PFSK-1 (cell line): ENCODE measurements around the gene DCXR.

Experiments
- FOXP2 ChIP-seq: optimal IDR thresholded peaks from 2 replicates; pipeline ENCODE3; 2011; ENCODE audit warnings: borderline replicate concordance, control low read depth, inconsistent platforms; ENCODE audit not compliant: insufficient read depth; ENCODE audit errors: extremely low read length, extremely low read depth
- POLR2AphosphoS5 ChIP-seq: IDR thresholded peaks from 2 replicates; pipeline ENCODE4 v1.6.1; 2012; ENCODE audit warnings: low read depth, mild to moderate bottlenecking, control low read depth, low read length, moderate library complexity
- REST ChIP-seq, 2 experiments: IDR thresholded peaks; 2 replicates each; pipeline versions ENCODE4 v1.6.1 to v1.8.0; 2011 to 2012; ENCODE audit warnings: low read depth in 2 of 2, low read length in 2 of 2, control low read depth in 1 of 2, inconsistent platforms in 1 of 2, mild to moderate bottlenecking in 1 of 2, moderate library complexity in 1 of 2; ENCODE audit not compliant: insufficient read depth in 1 of 2
- SIN3A ChIP-seq: IDR thresholded peaks from 2 replicates; pipeline ENCODE4 v1.6.1; 2012; ENCODE audit warnings: mild to moderate bottlenecking, low read length, moderate library complexity, borderline replicate concordance; ENCODE audit not compliant: insufficient read depth
- TAF1 ChIP-seq: IDR thresholded peaks from 2 replicates; pipeline ENCODE4 v1.6.1; 2012; ENCODE audit warnings: low read length, control low read depth, borderline replicate concordance; ENCODE audit not compliant: insufficient read depth

Gene DCXR

GRCh38 chr17:82012640-82013295 lies 24.7 kb downstream of the DCXR start:
- no peak for TF ChIP-seq TAF1
- no peak for TF ChIP-seq POLR2AphosphoS5

- TF ChIP-seq FOXP2 (no peak), TAF1 (no peak), POLR2AphosphoS5 (no peak), REST (IDR thresholded peaks at IDR 0.05; ENCODE audit: insufficient read depth in 1 of 2, low read depth in 2 of 2, low read length in 2 of 2) (no peak), SIN3A (no peak)
These were observed 25.2 kb downstream of the DCXR start for GRCh38 chr17:82012261-82012639.

DNA sequence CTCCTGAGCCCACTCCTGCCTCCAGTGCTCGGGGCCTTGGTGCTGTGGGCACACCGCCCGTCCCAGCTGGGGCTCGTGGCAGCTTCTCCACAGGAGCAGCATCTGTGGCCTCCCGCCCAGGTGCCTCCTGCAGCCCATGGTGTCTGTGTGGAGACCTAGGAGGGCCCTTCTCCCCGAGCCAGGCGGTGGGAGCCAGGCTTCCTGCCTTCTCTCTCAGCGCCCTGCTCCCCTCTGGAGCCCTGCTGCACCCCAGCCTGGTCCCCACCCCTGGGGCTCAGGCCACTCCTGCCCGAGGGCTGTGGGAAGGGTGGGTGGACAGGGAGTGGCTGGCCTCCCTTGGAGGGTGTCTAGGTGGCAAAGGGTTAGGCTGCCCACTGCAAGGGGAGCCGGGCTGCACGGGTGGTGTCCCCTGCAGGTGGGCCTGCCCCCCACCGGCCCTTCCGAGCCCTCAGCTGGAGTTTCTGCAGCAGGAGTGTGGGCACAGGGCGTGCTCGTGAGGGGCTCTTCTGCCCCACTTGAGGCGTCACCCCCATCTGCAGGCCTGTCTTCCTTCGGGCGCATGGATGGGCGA lies 25.8 kb downstream of the DCXR start:
- no peak for TF ChIP-seq POLR2AphosphoS5
- no peak for TF ChIP-seq REST (IDR thresholded peaks at IDR 0.05; ENCODE audit: insufficient read depth in 1 of 2, low read depth in 2 of 2, low read length in 2 of 2)
- TF ChIP-seq TAF1, result no peak
- no peak for TF ChIP-seq FOXP2
- TF ChIP-seq SIN3A, result no peak

DNA sequence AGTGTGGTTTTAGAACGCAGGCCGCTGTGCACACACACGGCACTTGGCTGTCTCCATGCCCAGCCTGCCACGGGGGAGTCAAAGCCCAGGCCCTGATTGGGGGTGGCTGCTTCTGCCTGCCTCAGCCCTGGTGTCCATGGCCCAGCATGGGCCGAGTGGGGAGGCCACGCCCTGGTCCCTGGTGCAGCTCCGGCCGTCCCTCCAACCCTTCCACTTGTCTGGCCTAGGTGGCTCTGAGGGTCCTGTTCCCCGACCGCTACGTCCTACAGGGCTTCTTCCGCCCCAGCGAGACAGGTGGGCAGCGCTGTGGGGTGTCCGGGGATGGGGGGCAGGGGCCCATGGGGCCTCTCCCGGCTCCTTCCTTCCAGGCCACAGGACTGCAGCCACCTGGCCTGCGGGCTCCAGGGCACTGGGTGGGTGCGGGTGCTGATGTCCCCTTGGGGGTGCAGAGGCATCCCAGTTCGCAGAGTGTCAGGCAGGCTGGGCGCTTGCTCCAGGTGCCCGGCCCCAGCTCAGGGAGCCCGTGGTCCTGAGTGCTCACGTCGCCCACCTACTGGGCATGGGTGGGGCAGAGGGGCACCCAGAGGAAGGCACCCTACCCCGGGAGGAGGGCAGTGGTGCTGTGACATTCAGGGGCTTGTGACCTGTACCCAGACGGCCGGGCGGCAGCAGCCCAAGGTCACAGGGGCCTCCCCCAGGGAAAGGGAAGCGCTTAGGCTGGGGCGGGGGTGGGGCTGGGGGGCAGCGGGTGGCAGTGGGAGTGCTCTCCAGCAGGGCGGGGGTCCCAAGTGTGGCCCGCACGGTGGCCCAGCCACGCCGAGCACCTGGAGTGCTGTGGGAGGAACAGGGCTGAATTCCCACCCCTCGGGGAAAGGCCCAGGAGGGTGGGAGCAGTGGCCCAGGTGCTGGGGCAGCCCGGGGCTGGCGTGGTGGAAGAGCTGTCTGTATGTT lies 26.6 kb downstream of the DCXR start:
- no peak for TF ChIP-seq POLR2AphosphoS5
- no peak for TF ChIP-seq TAF1
- TF ChIP-seq SIN3A, result no peak
- TF ChIP-seq REST (IDR thresholded peaks at IDR 0.05; ENCODE audit: insufficient read depth in 1 of 2, low read depth in 2 of 2, low read length in 2 of 2), result no peak
- TF ChIP-seq FOXP2, result no peak

GRCh38 chr17:82009413-82009812 lies 28.1 kb downstream of the DCXR start:
- TF ChIP-seq POLR2AphosphoS5 (no peak), REST (IDR thresholded peaks at IDR 0.05; ENCODE audit: insufficient read depth in 1 of 2, low read depth in 2 of 2, low read length in 2 of 2) (no peak), FOXP2 (no peak), TAF1 (no peak), SIN3A (no peak)
